ENCODE data around the gene CEL.
"Not testable (repeated sequence)": the region's sequence is repeated elsewhere in the genome, so short reads cannot be mapped to it uniquely, and the experiment has no call there.

Gene CEL

GRCh38 chr9:133037775-133038515 is 23.8 kb upstream of the CEL start:
- CTCF ChIA-PET: interaction anchor here (0.7 kb wide), 2 partner anchors 11 to 61 kb away, joined by 4 read pairs; no protein-coding TSS in a partner anchor
- no peak for TF ChIP-seq CTCF (conservative IDR thresholded peaks at IDR 0.05; ENCODE audit: low read depth)
- H3K27ac ChIP-seq: no peak overlapping the region
- POLR2A ChIA-PET (ENCODE audit: low non-redundant PET): interaction anchor here (0.7 kb wide), 1 partner anchor 23 kb away, joined by 9 read pairs; no protein-coding TSS in a partner anchor
- DNase-seq (ENCODE audit: low spot score): no peak

GRCh38 chr9:133040892-133041479 is 20.8 kb upstream of the CEL start:
- CTCF ChIA-PET: interaction anchor here (0.6 to 2.5 kb wide), 8 partner anchors 10 to 1852 kb away, joined by 3 to 13 read pairs (median 4); partner anchors contain the start of gene GTF3C5
- not testable (repeated sequence) for H3K27ac ChIP-seq; DNase-seq (ENCODE audit: low spot score)
- POLR2A ChIA-PET (ENCODE audit: low non-redundant PET): interaction anchor here (0.7 kb wide), 1 partner anchor 90 kb away, joined by 4 read pairs; no protein-coding TSS in a partner anchor
- peak; percentile 92 for TF ChIP-seq CTCF (conservative IDR thresholded peaks at IDR 0.05; ENCODE audit: low read depth)

- no peak for DNase-seq (ENCODE audit: low spot score)
- CTCF ChIA-PET: interaction anchor here (0.6 to 2.1 kb wide), 6 partner anchors 11 to 108 kb away, joined by 3 to 13 read pairs (median 4); partner anchors contain the start of gene GTF3C5
- no peak for TF ChIP-seq CTCF (conservative IDR thresholded peaks at IDR 0.05; ENCODE audit: low read depth)
- POLR2A ChIA-PET (ENCODE audit: low non-redundant PET): no interaction called here
- peak overlapping the region; percentile 5 for H3K27ac ChIP-seq
Measured at GRCh38 chr9:133041958-133042357, 19.8 kb upstream of the CEL start.

GRCh38 chr9:133042676-133043075 is 19.1 kb upstream of the CEL start:
- no peak for DNase-seq (ENCODE audit: low spot score)
- peak overlapping the region; percentile 5 for H3K27ac ChIP-seq
- ChIA-PET CTCF (interaction anchor here (0.6 to 1.8 kb wide), 5 partner anchors 10 to 631 kb away, joined by 3 to 5 read pairs (median 3); no protein-coding TSS in a partner anchor), POLR2A (ENCODE audit: low non-redundant PET) (no interaction called here)
- no peak for TF ChIP-seq CTCF (conservative IDR thresholded peaks at IDR 0.05; ENCODE audit: low read depth)

- H3K27ac ChIP-seq: no peak overlapping the region
- ChIA-PET CTCF (interaction anchor here (0.8 to 1.8 kb wide), 5 partner anchors 9 to 106 kb away, joined by 3 to 5 read pairs (median 4); no protein-coding TSS in a partner anchor), POLR2A (ENCODE audit: low non-redundant PET) (no interaction called here)
- no peak for DNase-seq (ENCODE audit: low spot score)
- no peak for TF ChIP-seq CTCF (conservative IDR thresholded peaks at IDR 0.05; ENCODE audit: low read depth)
Measured at GRCh38 chr9:133043449-133044035, 18.2 kb upstream of the CEL start.

- ChIA-PET POLR2A (ENCODE audit: low non-redundant PET) (no interaction called here), CTCF (interaction anchor here (1.1 to 1.4 kb wide), 2 partner anchors 100 to 103 kb away, joined by 4 to 5 read pairs; no protein-coding TSS in a partner anchor)
- no peak for DNase-seq (ENCODE audit: low spot score)
- no peak overlapping the region for H3K27ac ChIP-seq
- TF ChIP-seq CTCF (conservative IDR thresholded peaks at IDR 0.05; ENCODE audit: low read depth): no peak
Measured at GRCh38 chr9:133044125-133044524, 17.7 kb upstream of the CEL start.
